ENCODE measurements around the gene PROSER2.

PROSER2 gene

DNA sequence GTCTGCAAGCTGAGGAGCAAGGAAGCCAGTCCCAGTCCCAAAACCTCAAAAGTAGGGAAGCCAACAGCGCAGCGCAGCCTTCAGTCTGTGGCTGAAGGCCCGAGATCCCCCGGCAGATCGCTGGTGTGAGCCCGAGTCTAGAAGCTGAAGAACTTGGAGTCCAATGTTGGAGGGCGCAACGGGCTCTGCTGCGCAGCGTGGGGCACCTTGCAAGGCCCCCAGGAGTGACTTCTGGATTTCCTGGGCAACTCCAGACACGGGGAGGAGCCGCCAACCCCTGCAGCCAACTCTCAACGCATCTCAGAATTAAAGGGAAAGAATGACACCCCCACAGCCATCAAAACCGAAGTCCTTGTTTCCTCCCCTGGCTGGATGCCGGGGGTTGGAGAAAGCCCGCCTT lies 18.8 kb upstream of the PROSER2 start:
- DNase-seq, result no peak

DNA sequence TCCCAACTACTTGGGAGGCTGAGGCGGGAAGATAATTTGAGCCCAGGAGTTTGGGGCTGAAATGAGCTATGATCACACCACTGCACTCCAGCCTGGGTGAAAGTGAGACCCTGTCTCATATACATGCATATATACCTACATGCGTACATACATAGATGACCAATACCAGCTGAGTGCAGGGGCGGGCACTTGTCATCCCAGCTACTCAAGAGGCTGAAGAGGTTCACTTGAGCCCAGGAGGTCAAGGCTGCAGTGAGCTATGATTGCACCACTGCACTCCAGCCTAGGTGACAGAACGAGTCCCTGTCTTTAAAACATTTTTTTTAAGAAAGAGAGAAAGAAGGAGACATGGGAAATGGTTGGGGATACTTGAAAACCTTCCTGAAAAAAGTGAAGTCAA lies 17.4 kb upstream of the PROSER2 start:
- no peak for DNase-seq

DNA sequence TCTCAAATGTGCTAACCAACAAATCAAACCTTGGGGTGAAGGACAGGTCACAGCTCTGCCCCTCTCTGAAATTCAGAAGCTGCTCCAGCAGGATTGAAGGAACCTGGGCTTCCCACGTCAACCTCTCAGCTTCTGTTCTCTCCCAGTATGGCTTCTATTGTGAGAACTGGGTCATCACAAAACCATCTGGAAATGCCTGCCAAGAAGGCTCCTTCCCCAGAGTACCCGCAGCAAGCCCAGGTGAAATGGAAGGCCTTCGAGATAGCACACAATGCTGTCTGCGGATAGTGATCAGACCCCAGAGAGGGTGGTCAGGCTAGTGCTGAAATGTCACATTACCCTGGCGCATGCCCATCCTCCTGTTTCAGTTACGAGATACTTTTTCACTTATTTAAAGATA lies 16.4 kb upstream of the PROSER2 start:
- DNase-seq, result no peak

DNA sequence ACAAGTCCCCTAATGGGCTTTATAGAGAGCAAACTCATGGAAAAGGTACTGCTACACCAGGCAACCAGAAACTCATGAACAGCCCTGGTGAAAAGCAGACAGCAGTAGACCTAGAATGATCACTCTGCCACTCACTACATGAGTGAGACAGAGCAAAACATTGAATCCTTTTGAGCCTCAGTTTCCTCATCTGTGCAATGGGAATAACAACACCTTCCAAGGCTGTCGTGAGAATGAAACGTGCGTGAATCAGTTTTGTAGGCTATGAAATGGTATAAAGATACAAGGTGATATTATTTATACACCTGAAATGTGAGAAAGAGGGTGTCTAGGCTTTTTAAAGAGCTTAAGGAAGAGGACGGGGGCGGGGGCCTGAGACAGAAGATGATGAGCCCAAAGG lies 14.3 kb upstream of the PROSER2 start:
- DNase-seq, result no peak

DNA sequence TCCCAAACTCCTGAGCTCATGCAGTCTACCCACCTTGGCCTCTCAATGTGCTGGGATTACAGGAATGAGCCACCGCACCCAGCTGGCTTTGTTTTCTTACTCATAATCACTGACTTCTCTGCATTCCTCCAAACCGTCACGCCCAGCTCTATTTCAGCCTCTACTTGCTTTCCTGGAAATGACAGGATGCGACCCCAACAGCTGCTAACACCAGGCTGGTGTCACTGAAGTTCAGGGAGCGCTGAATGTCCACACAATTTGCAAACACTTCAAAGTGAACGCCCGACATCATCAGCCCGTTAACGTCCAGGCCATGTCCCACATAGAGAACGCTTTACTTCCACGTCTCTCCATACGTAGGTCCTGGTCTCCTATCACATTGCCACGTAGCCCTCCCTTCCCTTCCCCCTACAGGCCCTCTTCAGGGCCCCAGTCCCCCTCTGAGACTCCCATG lies 12.8 kb upstream of the PROSER2 start:
- DNase-seq, result no peak

DNA sequence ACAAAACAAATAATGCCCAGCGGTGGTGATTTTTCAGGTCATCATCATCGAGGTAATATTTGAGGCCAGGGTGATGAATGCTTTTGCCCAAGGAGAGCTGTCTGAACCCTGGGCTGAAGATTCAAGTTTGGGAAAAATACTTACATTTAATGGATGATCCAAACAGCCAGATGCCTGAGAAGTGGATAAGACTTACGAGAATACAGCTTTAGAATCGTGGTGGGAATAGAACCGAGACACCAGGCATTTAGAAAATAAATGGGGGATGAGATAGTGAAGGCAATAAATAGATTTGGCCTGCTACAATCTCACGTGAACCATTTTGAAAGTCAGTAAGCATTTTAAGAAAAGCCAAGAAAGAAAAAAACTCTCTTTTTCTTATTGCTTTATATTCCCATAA lies 12.2 kb upstream of the PROSER2 start:
- DNase-seq, result no peak

DNA sequence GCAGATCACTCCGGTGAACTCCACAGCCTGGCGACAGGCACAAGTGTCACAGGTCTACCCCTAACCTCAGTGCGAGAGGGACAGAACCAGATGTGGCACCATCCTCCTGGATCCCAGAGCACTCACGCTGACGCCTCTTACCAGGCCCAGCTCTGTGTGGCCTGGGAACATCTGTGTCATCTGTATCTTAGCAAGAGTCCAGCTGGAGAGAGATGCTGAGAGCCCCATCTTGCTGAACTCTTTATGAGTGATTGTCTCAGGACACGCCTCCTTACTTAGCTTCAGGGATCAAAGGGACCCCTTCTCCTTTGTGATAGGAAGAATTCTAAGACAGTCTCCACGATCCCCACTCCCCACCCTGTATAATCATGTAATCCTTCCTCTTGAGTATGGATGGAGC lies 10.0 kb upstream of the PROSER2 start:
- DNase-seq, result no peak

DNA sequence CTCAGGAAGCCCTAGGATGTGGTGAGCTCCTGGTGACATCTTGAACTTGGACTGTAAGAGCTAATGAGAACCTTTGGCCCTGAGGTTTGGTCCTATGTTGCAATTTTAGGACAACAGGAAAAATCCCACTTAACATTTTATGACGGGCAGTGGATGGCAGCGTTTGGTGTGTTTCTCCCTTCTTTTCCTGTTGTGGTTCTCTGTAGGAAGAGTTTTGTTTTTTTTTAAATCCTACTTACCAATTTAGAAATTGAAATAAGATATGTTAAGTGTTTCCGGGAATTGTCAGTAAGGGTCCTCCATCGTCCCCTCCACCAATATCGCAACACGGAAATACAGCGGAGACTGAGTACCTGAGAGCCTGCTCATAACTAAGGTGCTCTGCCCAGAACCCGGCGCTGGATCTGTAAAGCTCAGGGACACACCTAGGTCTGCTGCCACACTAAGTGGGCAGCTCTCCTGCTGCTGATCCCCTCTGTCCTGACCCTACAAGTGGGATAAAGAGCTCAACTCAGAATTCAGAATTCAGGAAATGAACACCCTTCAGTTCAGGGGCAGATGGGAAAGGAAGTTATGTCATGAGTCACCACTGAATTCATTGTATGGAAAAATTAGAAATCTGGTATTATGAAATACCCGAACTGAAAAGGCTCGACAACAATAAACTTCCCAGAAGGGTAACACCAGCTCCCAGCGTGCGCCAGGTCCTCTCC lies 9.1 kb upstream of the PROSER2 start:
- DNase-seq, result no peak

DNA sequence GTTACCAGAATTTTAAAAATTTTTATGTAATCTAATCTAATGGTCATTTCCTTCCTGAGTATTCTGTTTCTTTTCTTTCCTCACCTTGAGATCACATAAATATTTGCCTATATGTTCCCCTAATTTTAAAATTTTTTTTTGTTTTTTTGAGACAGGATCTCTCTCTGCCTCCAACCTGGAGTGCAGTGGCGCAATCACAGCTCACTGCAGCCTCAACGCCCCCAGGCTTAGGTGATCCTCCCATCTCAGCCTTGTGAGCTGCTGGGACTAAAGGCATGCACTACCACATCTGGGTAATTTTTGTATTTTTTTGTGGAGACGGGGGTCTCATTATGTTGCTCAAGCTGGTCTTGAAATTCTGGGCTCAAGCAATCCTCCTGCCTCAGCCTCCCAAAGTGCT lies 4.1 kb upstream of the PROSER2 start:
- no peak for DNase-seq

DNA sequence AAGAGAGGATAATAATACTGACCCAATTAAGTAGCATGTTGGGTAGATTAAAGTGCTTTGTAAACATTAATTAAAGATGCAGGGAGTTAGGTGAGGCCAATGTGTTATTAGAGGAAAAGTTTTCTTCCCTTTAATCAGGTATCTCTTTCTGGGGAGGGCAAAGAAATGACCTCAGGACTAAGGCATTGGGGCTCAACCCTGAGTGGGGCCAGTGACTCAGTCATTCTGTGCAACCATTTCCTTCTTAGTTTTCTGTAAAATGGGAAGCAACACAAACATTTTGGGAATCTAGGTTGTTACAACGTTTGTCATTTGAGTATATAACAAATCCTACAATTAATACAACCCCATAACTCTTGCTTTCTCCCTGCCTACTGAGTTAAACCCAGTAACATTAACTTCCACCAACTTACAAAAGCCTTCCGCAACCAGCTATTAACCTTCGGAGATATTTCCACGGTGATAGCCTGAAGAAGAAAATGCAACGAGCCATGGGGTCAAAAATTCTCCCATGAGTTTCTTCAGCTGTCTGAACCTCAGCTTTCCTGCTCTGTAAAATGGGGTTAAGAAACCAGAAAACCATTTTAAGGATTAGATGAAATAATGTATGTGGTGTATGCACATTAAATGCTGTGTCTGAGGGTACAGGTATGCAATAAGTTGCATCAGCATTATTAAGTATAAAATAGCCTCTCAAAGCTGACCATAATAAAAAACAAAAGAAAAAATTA lies 965 bp upstream of the PROSER2 start:
- no peak for DNase-seq

DNA sequence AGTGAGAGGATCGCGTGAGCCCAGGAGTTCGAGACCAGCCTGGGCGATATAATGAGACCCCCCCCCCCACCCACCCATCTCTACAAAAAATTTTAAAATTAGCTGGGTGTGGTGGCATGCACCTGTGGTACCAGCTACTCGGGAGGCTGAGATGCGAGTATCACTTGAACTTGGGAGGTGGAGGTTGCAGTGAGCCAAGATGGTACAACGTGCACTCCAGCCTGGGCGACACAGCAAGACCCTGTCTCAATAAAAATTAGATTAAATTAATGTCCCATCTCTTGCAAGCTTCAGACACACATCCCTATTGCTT lies 391 bp upstream of the PROSER2 start:
- DNase-seq, result no peak

DNA sequence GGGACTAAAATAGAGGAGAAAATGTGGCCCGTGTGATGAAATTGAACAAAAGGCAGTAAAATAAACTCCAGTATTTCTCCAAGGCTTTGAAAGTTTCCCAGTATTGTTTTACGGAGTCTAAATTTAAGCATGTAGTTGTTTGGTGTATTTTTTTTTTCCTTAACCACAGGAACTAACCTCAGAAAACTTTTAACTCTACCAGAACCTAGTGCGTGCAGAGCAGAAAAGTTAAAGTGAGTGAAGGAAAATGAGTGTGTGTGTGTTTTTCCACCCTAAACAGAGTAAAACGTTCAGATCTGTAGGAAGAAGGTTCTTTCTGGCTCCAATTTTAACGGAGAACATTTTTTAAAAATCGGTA lies 812 bp downstream of the PROSER2 start:
- no peak for DNase-seq

DNA sequence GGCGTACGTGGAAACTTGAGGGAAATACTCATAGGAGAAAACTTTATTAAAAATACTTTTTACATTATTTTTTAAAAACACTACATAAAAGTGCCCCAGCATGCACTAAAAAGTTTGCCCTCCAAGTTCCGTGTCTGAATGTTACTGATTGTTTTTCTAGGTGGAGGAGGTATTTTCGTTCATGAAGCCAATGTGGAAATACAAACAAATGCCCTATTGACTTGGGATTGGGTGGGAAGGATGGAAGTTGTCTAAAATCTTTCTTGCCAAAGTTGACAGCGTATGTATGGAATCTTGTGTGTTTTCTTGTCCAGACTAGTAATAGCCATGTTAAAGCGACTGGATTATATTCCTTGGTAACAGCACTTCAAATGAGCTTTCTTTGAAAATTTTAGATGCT lies 1.2 kb downstream of the PROSER2 start:
- no peak for DNase-seq

DNA sequence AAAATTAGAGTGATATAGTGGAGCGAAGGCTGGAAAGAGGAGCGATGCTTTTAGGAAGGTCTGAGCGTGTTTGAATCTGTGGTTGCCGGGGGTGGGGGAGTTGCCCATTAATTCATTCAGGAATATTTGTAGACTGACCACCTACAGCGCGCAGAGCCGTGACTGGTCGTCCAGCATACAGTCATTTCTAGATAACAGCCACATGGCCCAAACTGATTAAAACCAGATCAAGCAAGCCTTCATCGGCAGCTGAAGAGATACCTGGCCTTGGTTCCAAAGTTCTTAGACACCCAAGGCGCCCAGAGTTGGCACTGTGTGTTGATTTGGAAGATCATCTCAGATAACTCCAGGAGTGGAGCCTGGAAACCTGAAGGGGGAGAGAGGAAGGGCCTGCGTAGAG lies 1.7 kb downstream of the PROSER2 start:
- no peak for DNase-seq

DNA sequence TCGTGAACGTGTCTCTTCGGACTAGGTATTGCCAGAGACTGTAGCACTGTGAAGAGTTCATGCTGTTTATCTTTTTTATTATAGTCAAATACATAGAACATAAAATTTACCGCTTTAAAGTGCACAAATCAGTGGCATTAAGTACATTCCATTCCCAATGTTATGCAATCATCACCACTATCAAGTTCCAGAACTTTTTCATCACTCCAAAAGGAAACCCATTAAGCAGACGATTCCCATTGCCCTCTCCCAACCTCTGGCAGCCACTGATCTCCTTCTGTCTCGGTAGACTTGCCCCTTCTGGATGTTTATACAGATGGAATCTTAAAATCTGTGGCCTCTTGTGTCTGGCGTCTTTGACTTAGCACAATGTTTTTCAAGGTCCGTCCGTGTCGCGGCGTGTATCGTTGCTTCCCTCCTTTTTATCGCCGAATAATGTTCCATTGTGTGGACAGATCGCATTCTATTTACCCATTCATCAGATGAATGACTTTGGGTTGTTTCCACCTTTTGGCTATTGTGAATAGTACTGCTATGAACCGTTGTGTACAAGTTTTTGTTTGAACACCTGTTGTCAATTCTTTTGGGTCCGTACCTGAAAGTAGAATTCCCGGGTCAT lies 2.7 kb downstream of the PROSER2 start:
- no peak for DNase-seq

DNA sequence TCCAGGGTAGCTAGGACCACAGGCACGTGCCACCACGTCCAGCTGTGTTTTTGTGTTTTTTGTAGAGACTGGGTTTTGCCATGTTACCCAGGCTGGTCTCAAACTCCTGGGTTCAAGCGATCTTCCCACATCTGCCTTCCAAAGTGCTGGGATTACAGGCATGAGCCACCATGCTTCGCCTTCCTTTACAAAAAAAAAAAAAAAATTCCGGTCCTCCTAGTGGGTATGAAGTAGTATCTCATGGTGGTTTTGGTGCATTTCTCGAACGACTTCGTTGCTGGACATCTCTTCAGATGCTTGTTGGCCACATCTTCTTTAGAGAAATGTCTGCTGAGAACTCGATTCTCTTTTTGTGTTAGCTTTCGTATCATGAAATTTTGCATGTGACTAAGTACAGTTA lies 3.9 kb downstream of the PROSER2 start:
- no peak for DNase-seq

DNA sequence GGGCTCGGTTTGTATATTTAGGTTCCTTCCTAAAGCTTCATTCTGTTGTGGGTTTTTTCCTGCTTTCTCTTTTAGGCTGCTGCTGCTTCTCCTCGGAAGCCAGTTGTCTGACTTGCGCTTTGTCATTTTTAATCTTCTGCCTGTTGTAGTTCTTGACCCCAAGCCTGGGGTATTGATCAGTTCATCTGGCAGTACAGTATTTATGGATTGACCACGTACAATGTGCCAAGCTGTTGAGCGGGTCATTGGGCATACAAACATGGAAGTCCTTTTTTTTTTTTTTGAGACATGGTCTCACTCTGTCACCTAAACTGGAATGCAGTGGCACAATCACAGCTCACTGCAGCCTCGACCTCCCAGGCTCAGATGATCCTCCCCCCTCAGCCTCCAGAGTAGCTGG lies 4.3 kb downstream of the PROSER2 start:
- DNase-seq, result no peak

DNA sequence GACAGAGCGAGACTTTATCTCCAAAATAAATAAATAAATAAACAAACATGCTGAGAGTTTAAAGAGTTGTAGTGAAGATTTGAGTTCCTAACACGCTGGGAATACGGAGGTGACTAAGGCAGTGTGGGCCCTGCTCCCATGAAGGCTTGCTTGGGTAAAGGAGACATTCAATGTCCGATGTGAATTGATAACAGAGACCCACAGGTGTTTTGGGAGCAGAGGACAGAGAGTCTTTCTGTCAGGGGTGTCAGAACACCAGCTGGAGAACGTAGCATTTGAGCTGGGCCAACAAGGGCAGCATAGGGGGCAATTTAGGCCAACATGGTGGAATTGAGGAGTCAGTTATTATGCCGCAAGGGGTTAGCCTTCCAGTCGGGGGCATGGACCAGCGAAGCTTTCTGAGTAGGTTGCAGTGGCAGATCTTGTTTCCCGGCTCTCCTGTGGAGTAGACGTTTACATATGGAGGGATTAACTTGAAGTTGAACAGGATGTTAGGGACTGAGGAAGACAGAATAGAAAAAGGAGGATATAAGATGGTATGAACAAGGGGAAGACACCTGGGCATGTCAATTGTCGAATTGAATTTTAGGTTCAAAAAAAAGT lies 5.6 kb downstream of the PROSER2 start:
- DNase-seq, result peak in 1 of 2 experiments; percentile 5

DNA sequence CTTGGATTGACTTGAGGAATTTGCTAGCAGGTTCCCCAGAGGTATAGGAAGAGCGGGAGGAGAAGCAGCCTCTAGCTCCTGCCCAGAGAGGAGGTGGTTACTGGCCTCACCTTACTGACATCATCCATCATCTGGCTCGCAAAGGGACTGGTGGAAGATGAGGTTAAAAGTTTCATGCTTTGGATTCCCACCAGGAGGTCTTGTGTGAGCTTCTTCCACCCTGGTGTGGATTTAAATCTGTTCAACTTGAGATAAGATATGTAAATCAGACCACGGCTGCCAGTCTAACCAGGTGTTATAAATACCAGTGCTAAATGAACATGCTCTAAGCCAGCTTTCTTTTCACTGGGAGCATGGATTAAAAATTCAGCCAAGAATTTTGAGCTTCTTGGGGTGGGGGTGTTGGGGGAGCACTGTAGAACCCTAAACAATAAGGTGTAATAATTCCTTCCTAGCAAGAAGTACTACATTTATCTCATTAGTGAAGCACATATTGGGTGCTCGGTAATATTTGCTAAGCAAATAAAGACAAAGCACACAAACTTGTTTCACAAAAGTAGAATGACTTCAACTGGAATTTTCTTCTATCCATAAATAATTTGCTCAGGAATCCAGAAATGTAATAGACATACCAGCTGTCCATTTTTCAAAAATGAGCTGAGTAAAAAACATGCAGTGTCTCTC lies 7.8 kb downstream of the PROSER2 start:
- DNase-seq, result no peak

DNA sequence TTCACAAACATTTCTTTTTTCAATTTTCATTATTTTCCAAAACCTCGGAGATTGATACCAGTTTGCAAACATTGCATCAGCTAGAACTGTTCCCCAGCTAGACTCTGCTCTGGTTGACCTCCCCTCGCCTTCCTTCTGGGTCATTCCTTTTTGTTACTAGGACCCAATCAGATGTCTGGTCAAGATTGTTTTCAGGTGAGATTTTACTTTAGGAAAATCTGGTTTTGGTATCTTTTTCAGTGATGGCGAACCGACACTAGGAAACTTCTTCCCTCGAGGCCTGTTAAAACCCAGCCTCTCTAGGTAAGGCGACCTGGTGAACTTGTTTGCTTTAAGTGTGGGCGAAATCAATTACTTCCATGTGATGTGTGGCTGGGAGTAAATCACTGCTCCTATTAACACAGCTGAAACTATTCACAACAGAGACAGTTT lies 8.4 kb downstream of the PROSER2 start:
- no peak for DNase-seq

DNA sequence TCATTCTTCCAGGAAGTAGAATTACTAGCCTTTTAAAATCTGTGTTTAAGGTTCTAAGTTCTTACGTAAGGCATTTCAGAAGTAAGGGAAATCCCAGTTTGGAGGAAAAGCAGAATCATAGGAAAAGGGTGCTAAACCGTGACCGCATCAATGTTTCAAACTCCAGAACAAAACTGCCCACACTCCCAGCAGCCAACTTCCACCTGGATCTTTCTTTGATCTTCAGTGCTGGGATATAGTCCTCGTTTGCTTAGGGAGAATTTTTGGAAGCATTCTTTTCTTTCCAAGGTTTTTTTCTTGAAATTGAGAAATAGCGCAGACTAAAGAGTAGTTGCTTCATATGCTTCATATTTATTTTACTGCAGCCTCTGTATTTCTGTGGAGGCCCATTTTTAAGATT lies 8.9 kb downstream of the PROSER2 start:
- no peak for DNase-seq

DNA sequence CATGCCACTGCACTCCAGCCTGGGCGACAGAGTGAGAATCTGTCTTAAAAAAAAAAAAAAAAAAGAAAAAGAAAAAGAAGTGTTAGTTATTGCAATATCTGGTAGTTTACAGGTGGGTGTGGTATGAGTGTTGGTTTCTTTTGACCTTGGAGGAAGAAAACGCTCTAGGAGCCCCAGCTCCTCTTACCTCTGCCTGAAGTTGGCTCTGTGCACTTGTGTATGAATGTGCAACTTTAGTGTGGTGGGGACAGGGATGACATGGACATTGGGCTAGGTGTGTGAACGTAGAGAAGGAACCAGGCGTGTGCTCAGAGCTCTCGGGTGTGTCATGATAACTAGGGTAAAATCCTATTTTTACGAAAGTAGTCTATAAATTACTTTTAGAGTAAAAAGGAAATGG lies 11.9 kb downstream of the PROSER2 start:
- no peak for DNase-seq

DNA sequence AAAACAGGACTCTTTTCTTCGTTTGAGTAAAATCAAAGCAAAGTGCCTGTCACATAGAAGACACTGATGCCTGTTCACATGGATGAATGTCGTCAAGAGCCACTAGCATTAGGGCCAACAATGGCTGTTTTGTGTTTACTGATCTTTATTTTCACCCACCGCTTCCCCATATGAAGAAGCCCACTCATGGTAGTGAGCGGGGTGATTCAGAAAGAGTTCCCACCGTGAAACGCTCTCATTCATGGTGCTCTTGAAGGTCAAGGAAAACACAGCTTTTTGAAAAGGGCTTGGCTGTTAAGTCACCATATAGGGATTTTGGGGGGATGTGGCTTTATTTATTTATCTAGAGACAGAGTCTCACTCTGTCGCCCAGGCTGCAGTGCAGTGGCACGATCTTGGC lies 12.5 kb downstream of the PROSER2 start:
- no peak for DNase-seq
